Measurements from ENCODE around the gene FHOD1. TPM values are rescaled to one million over a fixed set of nuclear protein-coding genes. Genes with fewer than 3 reads are reported as not detected.

The FHOD1 gene
- total RNA-seq, 1 experiment from 2014 or later = 58.2 TPM

DNA sequence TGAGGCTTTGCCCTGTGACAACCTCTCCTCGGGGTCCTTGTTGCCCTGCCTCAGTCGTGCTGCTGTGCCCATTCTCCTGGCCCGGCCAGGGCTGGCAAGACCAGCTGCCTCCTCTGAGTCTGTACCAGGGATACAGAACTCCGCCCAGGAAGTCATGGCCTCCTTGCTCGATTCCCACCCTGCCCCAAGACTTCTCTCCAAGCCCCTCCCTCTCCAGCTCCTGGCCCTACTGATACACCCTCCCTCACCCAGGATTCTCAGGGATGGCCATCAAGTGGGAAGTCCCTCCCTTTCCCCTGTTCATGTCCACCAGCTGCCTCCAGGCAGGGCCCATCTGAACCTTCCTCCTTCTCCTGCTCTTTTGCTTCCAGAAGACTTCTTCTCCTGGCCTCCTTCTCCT is 31.6 kb downstream of the FHOD1 start:
- intact Hi-C loops (cut with micrococcal nuclease; ENCODE audit: unreplicated experiment) = no loop called here
- CTCF ChIA-PET = no interaction called here

DNA sequence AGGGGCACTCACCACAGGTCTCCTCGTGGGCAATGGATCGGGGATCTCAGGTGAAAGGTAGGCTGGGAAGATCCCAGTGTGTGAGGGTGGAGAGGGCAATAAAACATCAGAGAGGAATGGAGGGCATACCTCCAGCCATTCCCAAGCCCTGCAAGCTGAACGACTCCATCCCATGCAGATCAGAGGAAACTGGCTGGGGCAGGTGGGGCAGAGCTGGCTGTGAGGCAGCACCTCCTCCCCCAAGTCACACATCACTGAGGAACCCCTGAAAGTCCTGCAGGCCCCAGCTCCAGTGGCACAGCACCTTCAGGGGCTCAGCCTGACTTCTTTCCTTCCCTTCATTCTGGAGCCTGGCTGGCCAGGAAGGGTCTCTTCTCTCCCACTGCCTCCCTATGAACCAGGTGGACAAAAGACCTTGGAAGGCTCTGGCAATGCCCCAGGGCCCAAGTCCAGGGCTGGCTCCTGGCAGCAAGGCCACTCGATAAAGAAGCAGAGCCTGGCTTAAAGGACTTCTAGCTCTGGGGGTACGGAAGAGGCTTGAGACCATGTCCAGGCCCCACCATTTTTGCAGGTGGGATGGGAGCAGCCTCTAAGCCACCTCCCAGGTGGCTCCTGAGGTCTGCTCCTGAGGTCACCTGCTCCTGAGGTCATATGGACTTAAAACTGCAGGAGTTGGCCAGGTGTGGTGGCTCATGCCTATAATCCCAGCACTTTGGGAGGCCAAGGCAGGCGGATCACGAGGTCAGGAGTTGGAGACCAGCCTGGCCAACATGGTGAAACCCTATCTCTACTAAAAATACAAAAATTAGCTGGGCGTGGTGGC is 33.9 kb downstream of the FHOD1 start:
- H2AFZ ChIP-seq = no peak overlapping the region
- POLR2A ChIA-PET (ENCODE audit: unreplicated experiment) = interaction anchor here (0.6 to 1.1 kb wide), 6 partner anchors 28 to 242 kb away, joined by 3 to 14 read pairs (median 8); partner anchors contain the start of gene CBFB
- no TSS peak for BruUV-seq (replicated peaks)

More for the DNA sequence above, 31.6 kb downstream of the FHOD1 start:
- Histone ChIP-seq H3K9me2 (ENCODE audit: insufficient read depth) (no peaks in the 10 kb centered on the region), H3K36me3 (ENCODE audit: low read depth) (no peaks in the 10 kb centered on the region), H3K79me2 (ENCODE audit: low read depth) (no peaks in the 10 kb centered on the region), H3K27ac (no peak overlapping the region), H3K4me2 (no peak overlapping the region), H4K20me1 (ENCODE audit: insufficient read depth) (no peaks in the 10 kb centered on the region), H3F3A (ENCODE audit: insufficient read depth, low read depth) (peaks cover 35% of the 10 kb centered on the region), H3K27me3 (ENCODE audit: insufficient read depth, low read depth) (no peaks in the 10 kb centered on the region), H3K4me3 (no peak overlapping the region), H3K9me3 (ENCODE audit: insufficient read depth, low read depth) (no peaks in the 10 kb centered on the region), H2AFZ (no peak overlapping the region), H3K4me1 (replicated peaks; ENCODE audit: insufficient read depth) (peaks cover 34% of the 10 kb centered on the region)
- POLR2A ChIA-PET (ENCODE audit: unreplicated experiment) = no interaction called here
- DNase-seq = no peak
- BruUV-seq (replicated peaks) = no TSS peak
- TF ChIP-seq, protein P1, sequence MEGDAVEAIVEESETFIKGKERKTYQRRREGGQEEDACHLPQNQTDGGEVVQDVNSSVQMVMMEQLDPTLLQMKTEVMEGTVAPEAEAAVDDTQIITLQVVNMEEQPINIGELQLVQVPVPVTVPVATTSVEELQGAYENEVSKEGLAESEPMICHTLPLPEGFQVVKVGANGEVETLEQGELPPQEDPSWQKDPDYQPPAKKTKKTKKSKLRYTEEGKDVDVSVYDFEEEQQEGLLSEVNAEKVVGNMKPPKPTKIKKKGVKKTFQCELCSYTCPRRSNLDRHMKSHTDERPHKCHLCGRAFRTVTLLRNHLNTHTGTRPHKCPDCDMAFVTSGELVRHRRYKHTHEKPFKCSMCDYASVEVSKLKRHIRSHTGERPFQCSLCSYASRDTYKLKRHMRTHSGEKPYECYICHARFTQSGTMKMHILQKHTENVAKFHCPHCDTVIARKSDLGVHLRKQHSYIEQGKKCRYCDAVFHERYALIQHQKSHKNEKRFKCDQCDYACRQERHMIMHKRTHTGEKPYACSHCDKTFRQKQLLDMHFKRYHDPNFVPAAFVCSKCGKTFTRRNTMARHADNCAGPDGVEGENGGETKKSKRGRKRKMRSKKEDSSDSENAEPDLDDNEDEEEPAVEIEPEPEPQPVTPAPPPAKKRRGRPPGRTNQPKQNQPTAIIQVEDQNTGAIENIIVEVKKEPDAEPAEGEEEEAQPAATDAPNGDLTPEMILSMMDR (conservative IDR thresholded peaks at IDR 0.05) = no peak
- TF ChIP-seq EZH2 (IDR thresholded peaks at IDR 0.05; ENCODE audit: low read depth) = no peak

DNA sequence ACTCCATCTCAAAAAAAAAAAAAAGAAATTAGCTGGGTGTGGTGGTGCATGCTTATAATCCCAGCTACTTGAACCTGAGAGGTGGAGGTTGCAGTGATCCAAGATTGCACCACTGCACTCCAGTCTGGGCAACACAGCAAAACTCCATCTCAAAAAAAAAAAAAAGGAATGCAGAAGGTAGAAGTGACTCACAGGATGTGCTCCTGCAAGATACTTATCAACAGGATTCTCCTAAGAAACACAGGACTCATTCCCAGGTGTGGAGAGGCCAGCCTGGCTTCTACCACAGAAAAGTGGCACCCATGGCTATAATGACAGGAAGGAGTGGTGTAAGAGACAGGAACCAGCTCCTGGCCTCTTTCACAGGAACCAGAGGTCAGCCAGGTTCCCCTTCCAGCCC is 34.5 kb downstream of the FHOD1 start:
- TF ChIP-seq EZH2 (IDR thresholded peaks at IDR 0.05; ENCODE audit: low read depth) = no peak
- TF ChIP-seq, protein P1 (conservative IDR thresholded peaks at IDR 0.05) = no peak
- intact Hi-C loops (cut with micrococcal nuclease; ENCODE audit: unreplicated experiment) = no loop called here
- Histone ChIP-seq H3K4me1 (replicated peaks; ENCODE audit: insufficient read depth) (peaks cover 52% of the 10 kb centered on the region), H2AFZ (no peak overlapping the region), H3K4me3 (no peak overlapping the region; the same call in 1 of the 2 replicates), H3K27ac (peak overlapping the region; percentile 73), H3K9me2 (ENCODE audit: insufficient read depth) (no peaks in the 10 kb centered on the region), H4K20me1 (ENCODE audit: insufficient read depth) (no peaks in the 10 kb centered on the region), H3K9me3 (ENCODE audit: insufficient read depth, low read depth) (no peaks in the 10 kb centered on the region), H3K27me3 (ENCODE audit: insufficient read depth, low read depth) (no peaks in the 10 kb centered on the region), H3F3A (ENCODE audit: insufficient read depth, low read depth) (peaks cover 49% of the 10 kb centered on the region), H3K4me2 (peak overlapping the region; percentile 61), H3K79me2 (ENCODE audit: low read depth) (no peaks in the 10 kb centered on the region), H3K36me3 (ENCODE audit: low read depth) (no peaks in the 10 kb centered on the region)
- ChIA-PET POLR2A (ENCODE audit: unreplicated experiment) (interaction anchor here (0.6 to 1.1 kb wide), 9 partner anchors 14 to 264 kb away, joined by 3 to 18 read pairs (median 11); partner anchors contain the start of genes CBFB and TMEM208), CTCF (interaction anchor here (0.6 to 0.7 kb wide), 6 partner anchors 26 to 262 kb away, joined by 3 to 6 read pairs (median 5); no protein-coding TSS in a partner anchor)
- no TSS peak for BruUV-seq (replicated peaks)
- peak; percentile 60 to 93 for DNase-seq

More for the DNA sequence above, 33.9 kb downstream of the FHOD1 start:
- H3K79me2 ChIP-seq (ENCODE audit: low read depth) = no peaks in the 10 kb centered on the region
- no peaks in the 10 kb centered on the region for H3K27me3 ChIP-seq (ENCODE audit: insufficient read depth, low read depth)
- DNase-seq = no peak
- no peaks in the 10 kb centered on the region for H3K36me3 ChIP-seq (ENCODE audit: low read depth)
- CTCF ChIA-PET = interaction anchor here (0.6 to 0.8 kb wide), 3 partner anchors 14 to 123 kb away, joined by 3 to 6 read pairs (median 5); no protein-coding TSS in a partner anchor
- no peak for TF ChIP-seq EZH2 (IDR thresholded peaks at IDR 0.05; ENCODE audit: low read depth)
- TF ChIP-seq, protein P1 (conservative IDR thresholded peaks at IDR 0.05) = no peak
- H4K20me1 ChIP-seq (ENCODE audit: insufficient read depth) = no peaks in the 10 kb centered on the region
- H3K4me1 ChIP-seq (replicated peaks; ENCODE audit: insufficient read depth) = peaks cover 46% of the 10 kb centered on the region
- H3K9me3 ChIP-seq (ENCODE audit: insufficient read depth, low read depth) = no peaks in the 10 kb centered on the region
- no peak overlapping the region; the same call in 1 of the 2 replicates for H3K4me3 ChIP-seq
- peaks cover 43% of the 10 kb centered on the region for H3F3A ChIP-seq (ENCODE audit: insufficient read depth, low read depth)
- peak overlapping the region; percentile 73 for H3K27ac ChIP-seq
- no peaks in the 10 kb centered on the region for H3K9me2 ChIP-seq (ENCODE audit: insufficient read depth)
- intact Hi-C loops (cut with micrococcal nuclease; ENCODE audit: unreplicated experiment) = no loop called here
- peak overlapping the region; percentile 61 for H3K4me2 ChIP-seq

All from PC-9 (cell line).